Measurements from ENCODE around the gene LAMB3.

- TF ChIP-seq POLR2A (IDR thresholded peaks at IDR 0.05) (no peak), POLR2AphosphoS5 (IDR thresholded peaks at IDR 0.05) (no peak)
- TF ChIP-seq, protein P1, sequence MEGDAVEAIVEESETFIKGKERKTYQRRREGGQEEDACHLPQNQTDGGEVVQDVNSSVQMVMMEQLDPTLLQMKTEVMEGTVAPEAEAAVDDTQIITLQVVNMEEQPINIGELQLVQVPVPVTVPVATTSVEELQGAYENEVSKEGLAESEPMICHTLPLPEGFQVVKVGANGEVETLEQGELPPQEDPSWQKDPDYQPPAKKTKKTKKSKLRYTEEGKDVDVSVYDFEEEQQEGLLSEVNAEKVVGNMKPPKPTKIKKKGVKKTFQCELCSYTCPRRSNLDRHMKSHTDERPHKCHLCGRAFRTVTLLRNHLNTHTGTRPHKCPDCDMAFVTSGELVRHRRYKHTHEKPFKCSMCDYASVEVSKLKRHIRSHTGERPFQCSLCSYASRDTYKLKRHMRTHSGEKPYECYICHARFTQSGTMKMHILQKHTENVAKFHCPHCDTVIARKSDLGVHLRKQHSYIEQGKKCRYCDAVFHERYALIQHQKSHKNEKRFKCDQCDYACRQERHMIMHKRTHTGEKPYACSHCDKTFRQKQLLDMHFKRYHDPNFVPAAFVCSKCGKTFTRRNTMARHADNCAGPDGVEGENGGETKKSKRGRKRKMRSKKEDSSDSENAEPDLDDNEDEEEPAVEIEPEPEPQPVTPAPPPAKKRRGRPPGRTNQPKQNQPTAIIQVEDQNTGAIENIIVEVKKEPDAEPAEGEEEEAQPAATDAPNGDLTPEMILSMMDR (IDR thresholded peaks at IDR 0.05 in 8 of 11, conservative IDR thresholded peaks at IDR 0.05 in 3 of 11), result no peak
These were observed 43.0 kb downstream of the LAMB3 start for GRCh38 chr1:209609041-209609790.

Data from spleen (tissue), 7 donors.